NCI-H1417 treated with DMSO at 0.1 percent for 48 hours (cell line): ENCODE results near the gene ASCC1.
"Not testable (repeated sequence)": the region's sequence is repeated elsewhere in the genome, so short reads cannot be mapped to it uniquely, and the experiment has no call there.

Experiments
- DNase-seq: peaks from one replicate; lab custom pipeline; 2025; lab: John Stamatoyannopoulos, UW

ASCC1 gene

DNA sequence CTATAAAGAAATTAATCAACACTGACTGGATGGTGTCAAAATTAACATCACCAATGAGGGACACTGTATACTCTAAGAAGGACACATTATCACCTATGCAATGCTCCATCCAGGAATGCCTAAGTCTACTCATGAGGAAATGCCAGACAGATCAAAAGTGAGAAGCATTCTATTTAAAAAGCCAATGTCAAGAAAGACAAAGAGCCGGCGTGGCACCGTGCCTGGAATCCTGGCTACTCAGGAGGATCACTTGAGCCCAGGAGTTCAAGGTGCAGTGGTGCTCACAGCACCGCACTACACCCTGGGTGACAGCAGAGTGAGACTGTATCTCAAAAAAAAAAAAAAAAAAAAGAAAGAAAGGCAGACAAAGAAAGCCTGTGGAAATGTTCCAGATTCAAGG is 45.8 kb downstream of the ASCC1 start:
- no peak for DNase-seq

DNA sequence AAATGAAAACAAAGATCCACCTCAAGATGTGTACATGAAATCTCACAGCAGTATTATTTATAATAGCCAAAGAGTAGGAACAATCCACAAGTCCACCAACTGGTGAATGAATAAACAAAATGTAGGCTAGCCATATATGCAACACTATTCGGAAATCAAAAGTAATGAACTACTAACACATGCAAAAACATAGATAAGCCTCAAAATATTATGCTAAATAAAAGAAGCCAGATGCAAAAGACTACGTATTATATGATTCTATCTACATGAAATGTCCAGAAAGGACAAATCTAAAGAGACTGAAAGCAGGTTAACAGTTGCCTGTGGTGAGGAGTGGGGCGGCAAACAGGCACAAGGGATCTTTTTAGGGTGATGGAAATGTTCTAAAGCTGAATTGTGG is 49.0 kb downstream of the ASCC1 start:
- DNase-seq: no peak

DNA sequence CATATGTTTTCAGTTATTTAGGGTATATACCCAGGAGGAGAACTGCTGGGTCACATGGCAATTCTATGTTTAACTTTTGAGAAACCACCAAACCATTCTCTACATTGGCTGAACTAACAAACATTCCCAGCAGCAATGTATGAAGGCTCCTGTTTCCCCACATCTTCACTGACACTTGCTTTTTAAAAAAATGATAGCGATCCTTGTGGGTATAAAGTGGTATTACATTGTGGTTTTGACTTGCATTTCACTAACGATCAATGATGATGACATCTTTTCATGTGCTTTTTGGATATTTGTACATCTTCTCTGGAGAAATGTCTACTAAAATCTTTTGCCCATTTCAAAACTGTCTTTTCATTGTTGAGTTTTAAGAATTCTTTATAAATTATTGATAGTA is 51.5 kb downstream of the ASCC1 start:
- DNase-seq: no peak

DNA sequence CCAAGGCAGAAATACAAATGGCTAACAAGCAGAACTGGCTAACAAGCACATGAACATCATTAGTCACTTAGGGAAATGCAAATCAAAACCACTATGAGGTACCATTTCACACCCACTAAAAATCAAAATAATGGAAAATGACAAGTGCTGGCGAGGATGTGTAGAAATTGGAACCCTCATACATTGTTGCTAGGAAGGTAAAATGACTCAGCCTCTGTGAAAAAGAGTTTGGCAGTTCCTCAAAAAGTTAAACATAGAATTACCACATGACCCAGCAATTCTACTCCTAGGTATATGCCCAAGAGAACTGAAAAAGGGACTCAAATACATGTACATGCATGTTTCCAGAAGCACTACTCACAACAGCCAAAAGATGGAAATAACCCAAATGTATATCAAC is 53.1 kb downstream of the ASCC1 start:
- no peak for DNase-seq

GRCh38 chr10:72158176-72158575 is 57.9 kb downstream of the ASCC1 start:
- DNase-seq: no peak

DNA sequence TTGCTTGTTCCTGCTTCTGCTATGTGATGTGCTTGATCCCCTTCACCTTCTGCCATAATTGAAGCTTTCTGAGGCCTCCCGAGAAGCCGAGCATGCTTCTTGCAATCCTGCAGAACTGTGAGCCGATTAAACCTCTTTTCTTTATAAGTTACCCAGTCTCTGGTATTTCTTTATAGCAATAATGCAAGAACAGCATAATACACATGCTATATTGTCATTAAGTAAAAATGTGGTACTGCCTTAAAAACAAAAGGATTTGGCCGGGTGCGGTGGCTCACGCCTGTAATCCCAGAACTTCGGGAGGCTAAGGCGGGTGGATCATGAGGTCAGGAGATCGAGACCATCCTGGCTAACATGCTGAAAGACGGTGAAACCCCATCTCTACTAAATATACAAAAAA is 59.9 kb downstream of the ASCC1 start:
- DNase-seq: no peak

GRCh38 chr10:72152286-72152685 is 63.8 kb downstream of the ASCC1 start:
- DNase-seq: no peak

GRCh38 chr10:72150746-72151478 is 65.2 kb downstream of the ASCC1 start:
- not testable (repeated sequence) for DNase-seq

- not testable (repeated sequence) for DNase-seq
These were observed 68.8 kb downstream of the ASCC1 start for GRCh38 chr10:72147324-72147584.

- DNase-seq: no peak
These were observed 69.3 kb downstream of the ASCC1 start for GRCh38 chr10:72146559-72147323.

DNA sequence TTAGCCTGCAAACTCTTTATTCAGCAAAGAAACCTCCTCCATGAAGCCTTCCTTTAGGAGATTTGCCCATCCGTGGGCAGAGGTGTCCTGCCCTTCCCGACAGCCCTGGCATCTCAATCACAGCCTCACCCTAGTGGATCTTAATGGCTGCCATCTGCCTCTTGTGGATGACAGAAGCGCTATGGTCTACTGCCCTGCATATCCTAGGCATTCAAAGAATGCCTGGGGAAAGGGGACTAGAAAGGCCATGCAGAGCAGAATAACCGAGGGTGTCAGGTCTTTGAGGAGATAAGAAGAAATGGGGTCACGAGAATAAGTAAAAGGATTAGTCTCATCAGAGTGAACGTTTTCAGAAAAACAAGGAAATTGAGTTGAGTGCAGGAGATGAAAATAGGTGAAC is 70.0 kb downstream of the ASCC1 start:
- DNase-seq: no peak

GRCh38 chr10:72145657-72146056 is 70.4 kb downstream of the ASCC1 start:
- DNase-seq: no peak

DNA sequence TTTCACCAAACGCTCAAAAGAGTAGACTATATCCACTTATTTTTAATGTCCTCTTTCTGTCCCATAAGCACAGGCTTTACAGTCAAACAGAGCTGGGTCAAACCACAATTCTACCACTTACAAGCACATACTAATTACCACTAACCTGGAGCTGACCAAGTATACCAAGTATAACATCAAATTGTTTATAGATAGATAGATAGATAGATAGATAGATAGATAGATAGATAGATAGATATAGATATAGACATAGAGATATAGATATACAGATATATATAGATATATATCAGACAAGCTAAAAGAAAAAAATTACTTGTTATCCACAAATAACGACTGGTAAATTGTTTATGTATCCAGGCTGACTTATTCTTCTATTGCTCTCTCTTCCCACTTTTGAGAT is 75.2 kb downstream of the ASCC1 start:
- no peak for DNase-seq

- no peak for DNase-seq
These were observed 75.9 kb downstream of the ASCC1 start for GRCh38 chr10:72140174-72140573.

- no peak for DNase-seq
These were observed 78.5 kb downstream of the ASCC1 start for GRCh38 chr10:72137583-72137982.

DNA sequence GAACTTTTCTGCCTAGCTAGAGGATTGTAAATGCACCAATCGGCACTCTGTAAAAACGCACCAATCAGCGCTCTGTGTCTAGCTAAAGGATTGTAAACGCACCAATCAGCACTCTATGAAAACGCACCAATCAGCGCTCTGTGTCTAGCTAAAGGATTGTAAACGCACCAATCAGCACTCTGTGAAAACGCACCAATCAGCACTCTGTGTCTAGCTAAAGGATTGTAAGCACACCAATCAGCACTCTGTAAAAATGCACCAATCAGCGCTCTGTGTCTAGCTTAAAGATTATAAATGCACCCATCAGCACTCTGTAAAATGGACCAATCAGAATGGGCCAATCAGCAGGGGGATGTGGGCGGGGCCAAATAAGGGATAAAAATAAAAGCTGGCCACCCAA is 79.9 kb downstream of the ASCC1 start:
- not testable (repeated sequence) for DNase-seq

GRCh38 chr10:72134785-72135767 is 81.0 kb downstream of the ASCC1 start:
- no peak for DNase-seq

- DNase-seq: no peak
These were observed 82.6 kb downstream of the ASCC1 start for GRCh38 chr10:72133517-72133916.

DNA sequence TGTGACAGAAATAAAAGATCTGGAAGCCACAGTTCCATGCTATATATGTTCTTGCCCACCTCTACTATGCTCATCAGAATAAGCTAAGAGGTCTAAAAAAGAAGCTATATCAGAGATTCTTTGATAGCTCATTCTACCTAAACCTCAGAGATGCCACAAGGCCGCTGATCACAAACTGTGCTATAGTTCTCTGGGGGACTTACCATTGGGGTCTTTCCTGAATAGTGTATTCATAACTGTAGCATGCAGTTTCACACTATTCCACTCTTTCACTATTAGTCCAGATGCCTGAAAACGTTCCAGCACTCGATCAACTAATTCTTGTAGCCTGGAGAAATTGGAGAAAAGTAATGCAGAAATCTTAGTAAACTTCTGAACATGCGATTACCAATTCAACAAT is 83.2 kb downstream of the ASCC1 start:
- no peak for DNase-seq

DNA sequence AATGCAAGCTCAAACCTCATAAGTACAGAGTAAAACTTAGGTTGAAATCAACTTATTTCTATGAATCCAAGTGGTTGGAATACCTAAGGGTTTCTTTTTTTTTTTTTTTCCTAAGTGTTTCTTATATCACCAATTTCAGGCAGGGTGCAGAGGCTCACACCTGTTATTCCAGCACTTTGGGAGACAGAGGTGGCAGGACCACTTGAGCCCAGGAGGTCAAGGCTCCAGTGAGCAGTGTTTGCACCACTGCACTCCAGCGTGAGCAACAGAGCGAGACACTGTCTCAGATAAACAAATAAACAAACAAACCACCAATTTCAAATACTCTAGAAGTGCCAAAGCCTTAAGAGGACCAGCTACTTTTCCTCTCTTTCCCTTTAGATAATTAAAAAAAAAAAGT is 88.5 kb downstream of the ASCC1 start:
- no peak for DNase-seq

GRCh38 chr10:72126872-72127232 is 89.2 kb downstream of the ASCC1 start:
- no peak for DNase-seq

- DNase-seq: no peak
These were observed 89.7 kb downstream of the ASCC1 start for GRCh38 chr10:72126184-72126871.
